ENCODE results near the gene E2F2. TPM values are rescaled to one million over a fixed set of nuclear protein-coding genes. Genes with fewer than 3 reads are reported as not detected.
A peak's percentile ranks its signal among the peaks of the same experiment; 100 is the strongest.
"Not testable (repeated sequence)": the region's sequence is repeated elsewhere in the genome, so short reads cannot be mapped to it uniquely, and the experiment has no call there.

Gene E2F2
- total and polyA plus RNA-seq, 4 experiments from 2014 or later = 0.69 to 1.2 (median 1.1) TPM

- Histone ChIP-seq H3K4me3 (ENCODE audit: low read length in 2 of 2) (no peak overlapping the region), H3K27ac (ENCODE audit: low read depth, low read length) (no peak overlapping the region), H3K27me3 (ENCODE audit: insufficient read depth, low read length) (no peaks in the 10 kb centered on the region), H3K9me3 (ENCODE audit: control insufficient read depth in 1 of 2, low read length in 2 of 2) (no peaks in the 10 kb centered on the region), H3K36me3 (ENCODE audit: insufficient read depth, low read length) (no peaks in the 10 kb centered on the region), H3K4me1 (ENCODE audit: insufficient read depth, low read length) (peaks cover 13% of the 10 kb centered on the region)
- Mint-ChIP-seq H3K9me3 (no peaks in the 10 kb centered on the region), H3K36me3 (no peaks in the 10 kb centered on the region), H3K4me1 (peaks cover 4 to 14% (median 7%) of the 10 kb centered on the region in 4 donors), H3K4me3 (no peak overlapping the region), H3K27ac (no peak overlapping the region), H3K27me3 (no peaks in the 10 kb centered on the region)
- no peak for DNase-seq
- POLR2A ChIA-PET (ENCODE audit: partially characterized antibody) = interaction anchor here (2.6 to 21.6 kb wide), 5 partner anchors 11 to 86 kb away, joined by 13 to 616 read pairs (median 24); partner anchors contain the start of gene ID3
- intact Hi-C loops (cut with micrococcal nuclease) = no loop called here
- CTCF ChIA-PET (ENCODE audit: partially characterized antibody) = interaction anchor here (1.0 to 30.3 kb wide), 7 partner anchors 8 to 90 kb away, joined by 3 to 1081 read pairs (median 27); no protein-coding TSS in a partner anchor
These were observed 16.0 kb upstream of the E2F2 start for GRCh38 chr1:23546897-23547584.

- CTCF ChIA-PET (ENCODE audit: partially characterized antibody) = interaction anchor here (0.6 to 30.3 kb wide), 14 partner anchors 9 to 120 kb away, joined by 3 to 1081 read pairs (median 10); partner anchors contain the start of gene ID3
- no peak for DNase-seq
- intact Hi-C loops (cut with micrococcal nuclease) = no loop called here
These were observed 14.8 kb upstream of the E2F2 start for GRCh38 chr1:23545851-23546250.

GRCh38 chr1:23544444-23545389 lies 13.7 kb upstream of the E2F2 start:
- intact Hi-C loops (cut with micrococcal nuclease) = loop anchor here (1.0 kb wide), 1 partner anchor 93 kb away; no protein-coding TSS in a partner anchor
- H3K4me1 ChIP-seq (ENCODE audit: insufficient read depth, low read length) = peaks cover 21% of the 10 kb centered on the region
- no peaks in the 10 kb centered on the region for H3K36me3 ChIP-seq (ENCODE audit: insufficient read depth, low read length)
- H3K27me3 ChIP-seq (ENCODE audit: insufficient read depth, low read length) = no peaks in the 10 kb centered on the region
- Mint-ChIP-seq H3K27me3 (no peaks in the 10 kb centered on the region), H3K36me3 (no peaks in the 10 kb centered on the region), H3K27ac (peak overlapping the region in 3 of 7 donors; percentile 36 to 88 (median 43)), H3K4me3 (no peak overlapping the region), H3K9me3 (no peaks in the 10 kb centered on the region), H3K4me1 (peaks cover 9 to 20% (median 10%) of the 10 kb centered on the region in 4 donors)
- H3K27ac ChIP-seq (ENCODE audit: low read depth, low read length) = no peak overlapping the region
- DNase-seq = peak; percentile 58 to 70 (median 63)
- ChIA-PET POLR2A (ENCODE audit: partially characterized antibody) (interaction anchor here (0.6 to 21.6 kb wide), 11 partner anchors 10 to 147 kb away, joined by 3 to 616 read pairs (median 7); partner anchors contain the start of genes ID3 and RPL11), CTCF (ENCODE audit: partially characterized antibody) (interaction anchor here (0.7 to 30.3 kb wide), 23 partner anchors 10 to 121 kb away, joined by 3 to 1081 read pairs (median 6); partner anchors contain the start of genes E2F2 and ID3)
- no peaks in the 10 kb centered on the region for H3K9me3 ChIP-seq (ENCODE audit: control insufficient read depth in 1 of 2, low read length in 2 of 2)
- H3K4me3 ChIP-seq (ENCODE audit: low read length in 2 of 2) = no peak overlapping the region

More at GRCh38 chr1:23545851-23546250, 14.8 kb upstream of the E2F2 start:
- Histone ChIP-seq H3K4me3 (ENCODE audit: low read length in 2 of 2) (no peak overlapping the region), H3K27me3 (ENCODE audit: insufficient read depth, low read length) (no peaks in the 10 kb centered on the region), H3K9me3 (ENCODE audit: control insufficient read depth in 1 of 2, low read length in 2 of 2) (no peaks in the 10 kb centered on the region), H3K27ac (ENCODE audit: low read depth, low read length) (no peak overlapping the region), H3K4me1 (ENCODE audit: insufficient read depth, low read length) (peaks cover 13% of the 10 kb centered on the region), H3K36me3 (ENCODE audit: insufficient read depth, low read length) (no peaks in the 10 kb centered on the region)
- Mint-ChIP-seq H3K27ac (no peak overlapping the region), H3K27me3 (no peaks in the 10 kb centered on the region), H3K4me3 (no peak overlapping the region), H3K36me3 (no peaks in the 10 kb centered on the region), H3K9me3 (no peaks in the 10 kb centered on the region), H3K4me1 (peaks cover 5 to 12% (median 7%) of the 10 kb centered on the region in 4 donors)
- POLR2A ChIA-PET (ENCODE audit: partially characterized antibody) = interaction anchor here (1.0 to 21.6 kb wide), 6 partner anchors 9 to 87 kb away, joined by 5 to 616 read pairs (median 28); partner anchors contain the start of gene ID3

- ChIA-PET CTCF (ENCODE audit: partially characterized antibody) (interaction anchor here (0.7 to 30.3 kb wide), 15 partner anchors 9 to 98 kb away, joined by 3 to 1081 read pairs (median 6); partner anchors contain the start of genes E2F2 and ID3), POLR2A (ENCODE audit: partially characterized antibody) (interaction anchor here (1.1 to 21.6 kb wide), 6 partner anchors 9 to 148 kb away, joined by 3 to 616 read pairs (median 22); partner anchors contain the start of genes ID3 and RPL11)
- intact Hi-C loops (cut with micrococcal nuclease) = loop anchor here (1.0 kb wide), 1 partner anchor 93 kb away; no protein-coding TSS in a partner anchor
- no peaks in the 10 kb centered on the region for H3K27me3 Mint-ChIP-seq
- DNase-seq = no peak
- H3K4me1 Mint-ChIP-seq = peaks cover 11 to 23% (median 13%) of the 10 kb centered on the region in 4 donors
- peaks cover 26% of the 10 kb centered on the region for H3K4me1 ChIP-seq (ENCODE audit: insufficient read depth, low read length)
- H3K4me3 Mint-ChIP-seq = no peak overlapping the region
- H3K36me3 ChIP-seq (ENCODE audit: insufficient read depth, low read length) = no peaks in the 10 kb centered on the region
- H3K9me3 Mint-ChIP-seq = no peaks in the 10 kb centered on the region
- no peak overlapping the region for H3K27ac Mint-ChIP-seq
- no peak overlapping the region for H3K27ac ChIP-seq (ENCODE audit: low read depth, low read length)
- no peaks in the 10 kb centered on the region for H3K27me3 ChIP-seq (ENCODE audit: insufficient read depth, low read length)
- H3K36me3 Mint-ChIP-seq = no peaks in the 10 kb centered on the region
- no peaks in the 10 kb centered on the region for H3K9me3 ChIP-seq (ENCODE audit: control insufficient read depth in 1 of 2, low read length in 2 of 2)
- H3K4me3 ChIP-seq (ENCODE audit: low read length in 2 of 2) = no peak overlapping the region
These were observed 12.8 kb upstream of the E2F2 start for GRCh38 chr1:23543707-23544443.

- H3K27me3 Mint-ChIP-seq; H3K27ac Mint-ChIP-seq; H3K36me3 Mint-ChIP-seq; H3K4me3 Mint-ChIP-seq; intact Hi-C loops (cut with micrococcal nuclease); H3K36me3 ChIP-seq (ENCODE audit: insufficient read depth, low read length); H3K4me3 ChIP-seq (ENCODE audit: low read length in 2 of 2); H3K9me3 Mint-ChIP-seq; H3K9me3 ChIP-seq (ENCODE audit: control insufficient read depth in 1 of 2, low read length in 2 of 2); H3K27me3 ChIP-seq (ENCODE audit: insufficient read depth, low read length); DNase-seq; H3K27ac ChIP-seq (ENCODE audit: low read depth, low read length): not testable (repeated sequence)
- ChIA-PET CTCF (ENCODE audit: partially characterized antibody) (interaction anchor here (3.0 to 30.3 kb wide), 4 partner anchors 15 to 94 kb away, joined by 19 to 1081 read pairs (median 534); partner anchors contain the start of genes E2F2 and ID3), POLR2A (ENCODE audit: partially characterized antibody) (interaction anchor here (0.7 to 21.6 kb wide), 4 partner anchors 12 to 90 kb away, joined by 3 to 616 read pairs (median 20); partner anchors contain the start of gene ID3)
- H3K4me1 Mint-ChIP-seq = peaks cover 11 to 23% (median 13%) of the 10 kb centered on the region in 4 donors
- peaks cover 26% of the 10 kb centered on the region for H3K4me1 ChIP-seq (ENCODE audit: insufficient read depth, low read length)
These were observed 11.9 kb upstream of the E2F2 start for GRCh38 chr1:23542940-23543339.

- no peaks in the 10 kb centered on the region for H3K36me3 ChIP-seq (ENCODE audit: insufficient read depth, low read length)
- Mint-ChIP-seq H3K27ac (peak overlapping the region; percentile 68 to 92 (median 89)), H3K27me3 (no peaks in the 10 kb centered on the region), H3K36me3 (no peaks in the 10 kb centered on the region), H3K4me3 (peak overlapping the region in 7 of 8 donors; percentile 23 to 73 (median 52)), H3K4me1 (peaks cover 12 to 32% (median 23%) of the 10 kb centered on the region in 4 donors), H3K9me3 (no peaks in the 10 kb centered on the region)
- CTCF ChIA-PET (ENCODE audit: partially characterized antibody) = interaction anchor here (0.6 to 30.3 kb wide), 22 partner anchors 9 to 115 kb away, joined by 3 to 1081 read pairs (median 4); partner anchors contain the start of genes ASAP3, E2F2 and ID3
- no peak overlapping the region for H3K27ac ChIP-seq (ENCODE audit: low read depth, low read length)
- H3K27me3 ChIP-seq (ENCODE audit: insufficient read depth, low read length) = no peaks in the 10 kb centered on the region
- intact Hi-C loops (cut with micrococcal nuclease) = loop anchor here (1.0 kb wide), 2 partner anchors 11 to 42 kb away; no protein-coding TSS in a partner anchor
- H3K4me1 ChIP-seq (ENCODE audit: insufficient read depth, low read length) = peaks cover 22% of the 10 kb centered on the region
- DNase-seq = peak; percentile 91 to 95 (median 92)
- H3K9me3 ChIP-seq (ENCODE audit: control insufficient read depth in 1 of 2, low read length in 2 of 2) = no peaks in the 10 kb centered on the region
- POLR2A ChIA-PET (ENCODE audit: partially characterized antibody) = interaction anchor here (0.6 to 21.6 kb wide), 20 partner anchors 8 to 195 kb away, joined by 3 to 616 read pairs (median 3); partner anchors contain the start of genes ASAP3, E2F2, HNRNPR and ID3
- no peak overlapping the region for H3K4me3 ChIP-seq (ENCODE audit: low read length in 2 of 2)
These were observed 8.7 kb upstream of the E2F2 start for GRCh38 chr1:23539698-23540266.

Measured in CD4-positive, alpha-beta memory T cell (primary cell).